Measurements from ENCODE around the gene UTP3. TPM values are rescaled to one million over a fixed set of nuclear protein-coding genes. Genes with fewer than 3 reads are reported as not detected.
A peak's percentile ranks its signal among the peaks of the same experiment; 100 is the strongest.
"Not testable (repeated sequence)": the region's sequence is repeated elsewhere in the genome, so short reads cannot be mapped to it uniquely, and the experiment has no call there.

UTP3 gene
- total RNA-seq, 1 donor from 2014 or later: 21.4 TPM

DNA sequence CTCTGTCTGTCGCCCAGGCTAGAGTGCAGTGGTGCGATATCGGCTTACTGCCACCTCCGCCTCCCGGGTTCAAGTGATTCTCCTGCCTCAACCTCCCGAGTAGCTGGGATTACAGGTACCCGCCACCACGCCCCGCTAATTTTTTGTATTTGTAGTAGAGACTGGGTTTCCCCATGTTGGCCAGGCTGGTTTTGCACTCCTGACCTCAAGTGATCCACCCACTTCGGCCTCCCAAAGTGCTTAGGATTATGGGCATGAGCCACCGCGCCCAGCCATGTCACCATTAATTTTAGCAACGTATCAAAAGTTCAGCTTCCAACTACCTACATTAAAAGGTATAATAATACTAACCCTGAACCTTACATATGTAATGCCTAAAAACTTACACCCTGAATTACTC lies 940 bp upstream of the UTP3 start:
- DNase-seq: no peak

DNA sequence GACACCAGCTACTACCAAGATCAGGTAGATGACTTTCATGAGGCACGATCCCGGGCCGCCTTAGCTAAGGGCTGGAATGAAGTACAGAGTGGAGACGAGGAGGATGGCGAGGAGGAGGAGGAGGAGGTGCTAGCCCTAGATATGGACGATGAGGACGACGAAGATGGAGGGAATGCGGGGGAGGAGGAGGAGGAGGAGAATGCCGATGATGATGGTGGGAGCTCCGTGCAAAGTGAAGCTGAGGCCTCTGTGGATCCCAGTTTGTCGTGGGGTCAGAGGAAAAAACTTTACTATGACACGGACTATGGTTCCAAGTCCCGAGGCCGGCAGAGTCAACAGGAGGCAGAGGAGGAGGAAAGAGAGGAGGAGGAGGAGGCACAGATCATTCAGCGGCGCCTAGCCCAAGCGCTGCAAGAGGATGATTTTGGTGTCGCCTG lies 481 bp downstream of the UTP3 start:
- DNase-seq: peak; percentile 6

DNA sequence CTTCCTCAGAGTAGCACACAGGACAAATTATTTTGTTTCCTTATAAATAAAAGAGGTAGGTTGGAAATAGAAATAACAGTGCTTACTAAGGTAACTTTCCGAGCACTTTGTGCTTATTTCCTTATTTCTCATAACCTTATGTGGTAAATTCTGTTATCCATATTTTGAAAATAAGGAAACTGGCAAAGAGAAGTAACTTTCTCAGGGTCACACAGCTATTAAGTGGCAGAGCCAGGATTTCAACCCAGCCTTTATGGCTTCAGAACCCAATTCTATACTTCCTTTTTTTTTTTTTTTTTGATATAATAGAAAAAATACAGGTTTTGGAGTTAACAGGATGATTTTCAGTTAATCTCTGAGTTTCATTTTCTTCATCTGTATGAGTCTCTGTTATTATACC lies 3.3 kb downstream of the UTP3 start:
- DNase-seq: no peak

DNA sequence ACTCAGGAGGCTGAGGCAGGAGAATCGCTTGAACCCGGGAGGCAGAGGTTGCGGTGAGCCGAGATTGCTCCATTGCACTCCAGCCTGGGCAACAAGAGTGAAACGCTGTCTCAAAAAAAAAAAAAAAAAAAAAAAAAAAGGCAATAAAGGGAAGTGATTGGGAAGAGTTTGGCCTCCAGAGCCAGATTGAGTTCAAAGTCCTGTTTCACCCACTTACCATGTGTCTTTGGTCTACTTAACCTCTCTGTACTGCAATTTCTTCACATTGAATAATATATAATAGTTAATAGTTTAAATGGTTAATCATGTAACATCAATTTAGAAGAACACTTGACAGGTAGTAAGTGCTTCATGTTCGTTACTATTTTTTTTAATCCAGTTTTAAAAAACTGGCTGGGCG lies 6.3 kb downstream of the UTP3 start:
- not testable (repeated sequence) for DNase-seq

GRCh38 chr4:70698435-70698834 lies 10.1 kb downstream of the UTP3 start:
- not testable (repeated sequence) for DNase-seq

DNA sequence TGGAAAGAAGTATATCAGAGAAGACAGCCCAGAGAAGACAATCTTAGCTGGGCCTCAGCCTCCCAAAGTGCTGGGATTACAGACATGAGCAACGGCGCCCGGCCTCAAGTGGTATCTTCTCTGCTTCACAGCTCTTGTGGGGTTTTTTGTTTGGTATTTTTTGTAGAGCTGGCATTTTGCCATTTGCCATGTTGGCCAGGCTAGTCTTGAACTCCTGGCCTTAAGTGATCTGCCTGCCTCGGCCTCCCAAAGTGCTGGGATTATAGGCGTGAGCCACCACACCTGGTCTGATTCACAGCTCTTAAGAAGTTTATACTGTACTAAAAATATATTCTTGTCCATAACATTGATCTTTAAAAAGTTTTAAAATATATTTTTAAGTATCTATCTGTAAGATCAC lies 12.4 kb downstream of the UTP3 start:
- DNase-seq: no peak

DNA sequence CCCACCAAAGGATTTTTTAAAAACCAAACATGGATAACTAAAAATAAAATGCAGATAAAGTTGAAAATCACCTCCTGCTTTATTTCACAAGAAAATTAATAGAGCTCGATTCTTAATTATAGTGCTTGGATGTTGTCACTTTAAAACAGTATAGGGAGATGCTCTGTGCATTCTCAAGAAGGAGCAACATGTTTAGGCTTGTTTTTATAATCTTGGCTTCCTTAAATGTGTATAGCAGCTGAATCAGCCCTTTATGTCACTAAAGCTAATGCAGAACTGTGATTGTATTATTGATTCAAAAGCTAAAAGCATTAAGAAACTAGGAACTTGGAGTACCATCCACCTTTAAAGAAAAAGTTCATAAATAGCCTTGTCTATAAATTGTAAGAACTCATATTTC lies 12.9 kb downstream of the UTP3 start:
- DNase-seq: peak; percentile 9

DNA sequence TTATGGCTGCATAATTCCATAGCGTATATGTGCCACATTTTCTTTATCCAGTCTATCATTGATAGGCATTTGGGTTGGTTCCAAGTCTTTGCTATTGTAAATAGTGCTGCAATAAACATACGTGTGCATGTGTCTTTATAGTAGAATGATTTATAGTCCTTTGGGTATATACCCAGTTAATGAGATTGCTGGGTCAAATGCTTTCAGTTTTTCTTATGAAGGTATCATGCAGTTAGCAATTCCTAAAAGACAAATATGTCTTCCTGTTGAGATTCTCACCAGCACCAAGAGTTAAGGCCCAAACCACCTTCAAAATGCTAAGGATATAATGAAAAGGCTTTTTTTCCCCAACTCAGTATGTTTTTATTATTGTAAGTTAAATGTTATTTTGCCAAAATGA lies 14.3 kb downstream of the UTP3 start:
- not testable (repeated sequence) for DNase-seq

- DNase-seq: peak; percentile 44
These were observed 15.4 kb downstream of the UTP3 start for GRCh38 chr4:70703619-70704214.

- peak; percentile 93 for DNase-seq
These were observed 16.0 kb downstream of the UTP3 start for GRCh38 chr4:70704215-70704930.

DNA sequence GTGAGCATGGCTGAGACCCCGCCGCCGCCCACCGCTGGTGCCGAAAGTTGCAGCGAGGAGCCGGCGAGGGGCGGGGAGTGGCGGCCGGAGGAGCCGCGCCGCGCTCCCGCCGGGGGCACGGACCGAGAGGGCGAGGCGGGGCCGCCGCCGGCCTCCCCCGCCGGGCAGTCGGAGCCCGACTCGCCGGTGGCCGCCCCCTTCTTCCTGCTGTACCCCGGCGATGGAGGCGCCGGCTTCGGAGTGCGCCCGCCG lies 16.5 kb downstream of the UTP3 start:
- DNase-seq: no peak

DNA sequence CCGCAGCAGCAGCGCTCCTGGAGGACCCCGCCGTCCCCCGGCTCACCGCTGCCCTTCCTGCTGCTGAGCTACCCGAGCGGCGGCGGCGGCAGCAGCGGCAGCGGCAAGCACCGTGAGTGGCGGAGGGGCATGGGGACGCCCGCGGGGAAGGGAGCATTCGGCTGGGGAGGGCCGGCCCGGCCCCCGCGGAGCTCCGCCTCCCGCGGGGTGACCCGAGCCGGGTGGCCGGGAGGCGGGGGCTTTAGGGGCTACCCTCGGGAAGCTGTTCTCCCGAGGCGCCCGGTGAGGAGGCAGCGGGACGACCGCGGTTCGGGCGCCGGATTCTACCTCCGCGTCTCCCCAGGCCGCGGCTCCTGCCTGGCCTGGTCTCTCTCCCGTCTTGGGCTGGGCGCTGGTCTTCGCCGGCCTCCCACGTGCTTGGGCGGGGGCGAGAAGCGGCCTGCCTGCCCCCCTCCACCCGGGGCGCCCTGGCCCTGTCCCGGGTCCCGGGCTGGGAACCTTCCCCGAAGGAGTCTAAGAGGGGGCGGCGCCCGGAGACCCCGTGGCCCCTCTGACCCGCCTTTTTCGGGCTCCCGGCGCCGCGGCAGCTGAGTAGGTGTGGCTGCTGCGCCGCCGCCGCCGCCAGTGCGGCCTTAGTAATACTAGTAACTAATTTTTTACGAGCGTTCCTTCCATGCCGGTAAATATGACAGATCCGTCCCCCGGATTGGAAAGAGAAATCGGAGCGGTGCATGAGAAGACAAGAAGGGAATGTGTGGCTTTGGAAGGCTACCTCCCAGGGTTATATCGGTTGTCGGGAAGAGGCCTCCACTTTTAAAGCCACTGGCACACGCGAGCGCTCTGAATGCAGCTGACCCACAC lies 17.1 kb downstream of the UTP3 start:
- peak; percentile 90 for DNase-seq

DNA sequence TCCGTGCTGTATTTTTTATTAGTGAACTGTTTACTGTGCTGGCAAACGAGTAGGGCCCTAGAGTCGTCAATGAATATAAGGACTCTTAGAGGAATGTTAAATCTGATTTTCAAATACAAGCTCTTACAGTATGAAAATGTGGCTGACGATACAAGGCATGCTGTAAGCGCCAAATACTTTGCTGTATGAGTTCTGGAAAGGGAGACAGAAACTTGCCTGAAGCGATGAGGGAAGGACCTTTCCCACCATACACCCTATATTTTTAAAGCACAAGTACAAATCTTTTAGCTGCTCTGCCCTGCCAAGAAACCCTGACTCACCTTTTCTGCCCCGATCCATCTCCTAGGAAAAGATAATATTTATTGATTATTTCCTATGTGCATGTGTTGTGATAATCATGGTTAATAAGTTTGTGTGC lies 17.7 kb downstream of the UTP3 start:
- DNase-seq: no peak

- DNase-seq: peak; percentile 24
These were observed 18.2 kb downstream of the UTP3 start for GRCh38 chr4:70706516-70706915.

DNA sequence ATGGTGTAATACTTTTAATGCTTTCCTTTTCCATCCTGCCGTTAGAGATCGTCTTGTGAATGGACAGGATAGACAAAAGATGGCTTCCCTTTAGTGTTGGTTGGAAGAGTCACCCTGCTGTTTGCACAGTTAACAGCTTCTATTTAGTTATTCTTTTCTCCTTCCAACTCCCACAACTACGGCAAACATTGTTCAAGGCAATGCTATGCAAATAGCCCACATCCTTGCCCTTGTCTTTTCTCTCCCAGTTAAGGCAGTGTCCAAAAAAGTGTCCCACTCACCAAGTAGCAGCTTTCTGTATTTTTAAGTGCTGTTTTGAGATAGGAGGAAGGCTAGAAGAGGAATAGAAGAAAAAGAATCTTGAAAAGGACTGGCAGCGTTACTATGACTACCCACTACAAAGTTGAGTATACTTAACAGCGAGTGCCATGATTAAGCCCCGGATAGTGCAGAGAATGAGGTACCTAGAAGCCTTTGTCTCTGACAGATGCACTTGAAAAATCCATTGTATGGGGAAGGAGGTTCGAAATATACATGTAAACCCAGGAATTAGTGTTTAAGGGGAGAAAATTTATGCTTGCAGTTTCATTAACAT lies 21.4 kb downstream of the UTP3 start:
- DNase-seq: peak; percentile 8

DNA sequence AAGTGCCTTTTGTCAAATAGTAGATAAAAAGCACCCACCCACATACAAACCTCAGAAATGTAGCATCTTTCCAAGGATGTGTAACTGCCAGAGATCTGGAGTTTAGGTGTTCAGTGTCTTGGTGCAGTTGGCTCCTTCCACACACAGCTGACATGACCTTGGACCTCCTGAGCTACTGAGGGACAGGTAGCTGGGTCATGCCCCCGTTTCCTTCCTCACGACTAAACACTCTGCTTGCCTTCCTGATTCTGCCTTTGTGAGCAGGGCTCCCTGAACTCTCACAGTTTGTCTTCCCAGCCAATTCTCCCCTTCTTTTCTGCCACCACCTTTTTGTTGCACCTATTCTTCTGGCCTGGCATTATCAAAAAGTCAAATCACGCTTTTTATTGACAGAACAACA lies 23.3 kb downstream of the UTP3 start:
- no peak for DNase-seq

- no peak for DNase-seq
These were observed 23.8 kb downstream of the UTP3 start for GRCh38 chr4:70712150-70712549.

DNA sequence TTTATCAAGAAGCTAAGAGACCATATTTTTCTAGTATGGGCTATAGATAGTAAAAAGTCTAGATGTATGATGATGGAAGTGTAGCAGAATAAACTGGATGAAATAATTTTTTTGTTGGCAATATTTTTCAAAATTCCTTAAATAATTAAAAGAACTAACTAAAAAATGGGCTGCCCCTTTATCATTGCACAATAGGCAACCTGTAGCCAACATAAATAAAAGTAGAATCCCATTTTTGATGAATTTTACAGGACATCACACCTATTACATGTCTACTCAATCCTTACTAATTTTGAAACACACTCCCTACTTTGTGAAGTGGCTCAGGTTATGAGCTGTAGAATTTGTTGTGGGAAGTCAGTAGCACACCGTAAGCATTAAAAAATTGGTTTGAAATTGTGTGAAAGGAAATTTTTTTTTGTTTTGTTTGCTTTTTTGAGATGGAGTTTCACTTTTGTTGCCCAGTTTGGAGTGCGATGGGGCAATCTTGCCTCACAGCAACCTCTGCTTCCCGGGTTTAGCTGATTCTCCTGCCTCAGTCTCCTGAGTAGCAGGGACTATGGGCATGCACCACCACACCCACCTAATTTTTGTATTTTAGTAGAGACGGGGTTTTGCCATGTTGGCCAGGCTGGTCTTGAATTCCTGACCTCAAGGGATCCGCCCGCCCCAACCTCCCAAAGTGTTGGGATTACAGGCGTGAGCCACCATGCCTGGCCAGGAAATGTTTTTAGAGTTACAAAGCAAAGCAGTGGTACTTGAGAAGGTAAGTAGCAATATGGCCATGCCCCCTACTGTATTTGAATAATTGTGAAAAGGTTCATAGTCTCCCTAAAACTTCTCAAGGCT lies 24.5 kb downstream of the UTP3 start:
- DNase-seq: no peak

DNA sequence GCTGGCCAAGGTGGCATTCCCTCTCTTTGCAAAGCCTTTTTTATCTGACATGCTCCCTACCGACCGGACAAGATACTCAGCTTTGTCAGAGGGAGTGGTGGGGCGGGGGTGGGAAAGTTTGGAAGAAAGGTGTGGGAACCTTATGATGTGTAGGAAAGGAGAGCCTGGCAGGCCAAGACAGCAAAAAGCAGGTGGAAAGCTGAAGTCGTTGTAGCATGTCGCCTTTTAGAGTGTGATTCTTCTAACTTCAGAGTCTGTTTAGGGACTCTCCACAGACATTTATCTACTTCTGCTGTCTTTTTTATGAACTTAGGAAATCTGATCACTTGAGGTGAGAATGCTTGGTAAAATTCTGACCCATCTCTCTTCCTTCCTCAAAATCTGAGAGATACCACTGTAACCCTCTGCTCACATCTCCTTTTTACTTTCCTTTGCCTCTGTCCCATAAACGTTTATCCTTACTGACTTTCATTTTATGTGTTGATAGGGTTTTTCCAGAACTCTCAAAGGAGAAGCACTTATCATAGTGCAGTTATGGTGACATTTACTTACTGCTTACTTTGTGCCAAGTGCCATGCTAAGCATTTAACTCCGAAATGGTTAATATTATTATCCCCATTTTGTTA lies 25.2 kb downstream of the UTP3 start:
- DNase-seq: no peak

DNA sequence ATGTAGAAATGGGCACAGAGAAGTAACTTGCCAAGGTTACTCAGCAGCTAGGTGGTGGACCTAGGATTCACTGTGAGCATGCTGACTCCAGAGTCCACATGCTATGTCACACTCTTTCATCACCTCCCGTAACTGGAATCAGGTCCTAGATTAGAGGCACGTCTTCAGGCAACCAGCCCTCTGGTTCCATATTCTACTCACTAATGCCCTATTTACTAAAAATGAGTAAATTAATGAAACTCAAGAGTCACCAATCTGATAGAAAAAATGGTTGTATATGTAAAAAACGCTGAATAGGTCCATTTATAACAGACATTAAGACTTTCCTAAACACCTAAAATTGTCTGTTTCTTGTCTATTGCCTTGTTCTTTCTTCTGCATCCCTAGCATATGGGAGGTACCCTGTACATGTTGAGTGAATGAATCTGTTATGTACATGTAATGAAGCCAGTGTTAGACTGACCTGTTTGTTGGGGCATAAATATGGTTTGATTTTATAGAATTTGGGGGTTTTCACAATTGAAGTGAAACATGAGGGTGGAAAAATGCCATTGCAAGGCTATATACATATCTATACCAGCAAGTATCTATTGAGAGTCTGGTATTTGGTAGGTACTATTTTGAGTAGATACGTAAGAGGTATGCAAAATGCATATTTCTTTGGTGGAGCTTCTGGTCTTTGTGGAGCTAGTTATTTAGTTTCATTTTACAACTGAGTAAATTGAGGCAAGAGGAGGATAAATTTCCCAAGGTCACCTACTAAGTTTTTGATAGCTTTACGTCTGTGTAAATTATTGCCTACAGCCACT lies 26.0 kb downstream of the UTP3 start:
- DNase-seq: no peak

- DNase-seq: no peak
These were observed 26.8 kb downstream of the UTP3 start for GRCh38 chr4:70715097-70715496.

Data from tongue (tissue), 2 donors.